GM12878 (cell line): ENCODE results near the gene MMP14. TPM values are rescaled to one million over a fixed set of nuclear protein-coding genes. Genes with fewer than 3 reads are reported as not detected.

Source experiments
- ATAC-seq: fragments of 200-7000 bp; cut with Tn5 transposase; 3 replicates; pipeline ENCODE4 v1.9.1; 2020; ENCODE audit warnings: mild to moderate bottlenecking, moderate library complexity
- BruUV-seq: library from RNA; stranded (reverse); fragments of 400-500 nt; replicated peaks from 2 replicates; lab custom pipeline; 2021; lab: Mats Ljungman, UMichigan
- CTCF ChIA-PET: fragments of 300-600 bp; sonication (Branson Sonifier 250); formaldehyde crosslinking; extraction: SDS; loops from one replicate; lab custom pipeline; 2021; ENCODE audit warnings: inconsistent platforms; lab: Yijun Ruan, JAX
- POLR2A ChIA-PET: fragments of 350-600 bp; formaldehyde crosslinking; extraction: SDS; loops from one replicate; lab custom pipeline; 2021; ENCODE audit warnings: inconsistent platforms; lab: Charles Lee
- RAD21 ChIA-PET: fragments of 300-600 bp; sonication (Branson Sonifier 250); formaldehyde crosslinking; loops from one replicate; lab custom pipeline; 2023; ENCODE audit warnings: antibody characterized with exemption; ENCODE audit not compliant: unreplicated experiment; lab: Charles Lee
- SMC1A ChIA-PET: fragments of 300-600 bp; sonication (Branson Sonifier 250); formaldehyde crosslinking; loops from one replicate; lab custom pipeline; 2023; ENCODE audit not compliant: unreplicated experiment, uncharacterized antibody; lab: Charles Lee
- DNase-seq: peaks from one replicate; pipeline ENCODE4 v3.0.0-alpha.2; 2011; ENCODE audit warnings: low read depth, low spot score
- FAIRE-seq: peaks from 3 replicates; lab custom pipeline; 2011; peaks lifted over from hg19 to GRCh38; lab: Jason Lieb, UNC
- H2AFZ ChIP-seq: 2 replicates; pipeline ENCODE4 v1.6.0; 2011; ENCODE audit warnings: low read depth, low read length, control low read depth; ENCODE audit not compliant: control insufficient read depth
- H3K27ac ChIP-seq: 2 replicates; pipeline ENCODE4 v1.5.1; 2011; ENCODE audit warnings: control low read depth; ENCODE audit not compliant: control insufficient read depth, insufficient read depth
- H3K27me3 ChIP-seq, 2 experiments: replicated peaks in 1 of 2; 2 replicates each; pipeline versions ENCODE4 v1.6.0 to v1.6.1; 2011; ENCODE audit warnings: low read length in 1 of 2; ENCODE audit not compliant: control insufficient read depth in 2 of 2, insufficient read depth in 2 of 2
- H3K36me3 ChIP-seq, 2 experiments: 2 replicates each; pipeline ENCODE4 v1.5.1; 2011; ENCODE audit warnings: low read length in 1 of 2; ENCODE audit not compliant: control insufficient read depth in 2 of 2, insufficient read depth in 2 of 2
- H3K4me1 ChIP-seq: 2 replicates; pipeline ENCODE4 v1.6.1; 2011; ENCODE audit warnings: mild to moderate bottlenecking, low read length, moderate library complexity, mixed read lengths; ENCODE audit not compliant: control insufficient read depth, insufficient read depth
- H3K4me2 ChIP-seq: 2 replicates; pipeline ENCODE4 v1.6.0; 2011; ENCODE audit warnings: control low read depth; ENCODE audit not compliant: control insufficient read depth, insufficient read depth
- H3K4me3 ChIP-seq: fragments of 200-600 bp; sonication (generic); 2 replicates; pipeline ENCODE4 v1.5.1; 2016
- H3K79me2 ChIP-seq: 2 replicates; pipeline ENCODE4 v1.6.0; 2011; ENCODE audit warnings: low read length; ENCODE audit not compliant: control insufficient read depth, insufficient read depth
- H3K9ac ChIP-seq: 2 replicates; pipeline ENCODE4 v1.8.0; 2011; ENCODE audit warnings: low read length, control low read depth, mixed read lengths; ENCODE audit not compliant: control insufficient read depth, insufficient read depth
- H3K9me3 ChIP-seq: replicated peaks from 3 replicates; pipeline ENCODE4 v1.5.1; 2011; ENCODE audit warnings: mild to moderate bottlenecking, low read length; ENCODE audit not compliant: control insufficient read depth, insufficient read depth
- H4K20me1 ChIP-seq: 2 replicates; pipeline ENCODE4 v1.6.0; 2011; ENCODE audit not compliant: control insufficient read depth, insufficient read depth
- CBX3 ChIP-seq: fragments of 200-600 bp; sonication (generic); IDR thresholded peaks from 2 replicates; pipeline ENCODE4 v1.6.1; 2016; ENCODE audit warnings: low read depth, borderline replicate concordance
- CBX5 ChIP-seq: sonication (generic); IDR thresholded peaks from 2 replicates; pipeline ENCODE4 v1.6.1; 2016; ENCODE audit warnings: low read depth, moderate library complexity, mild to moderate bottlenecking, inconsistent platforms
- CHD4 ChIP-seq: fragments of 200-600 bp; sonication (generic); IDR thresholded peaks from 2 replicates; pipeline ENCODE4 v1.6.1; 2016; ENCODE audit warnings: mild to moderate bottlenecking
- CREM ChIP-seq: IDR thresholded peaks from 2 replicates; pipeline ENCODE4 v1.6.1; 2014; ENCODE audit warnings: antibody characterized with exemption, low read depth
- EED ChIP-seq: sonication (generic); IDR thresholded peaks from 2 replicates; pipeline ENCODE4 v1.6.1; 2016; ENCODE audit warnings: antibody characterized with exemption, low read depth
- HDAC6 ChIP-seq: fragments of 200-600 bp; sonication (generic); IDR thresholded peaks from one replicate; pipeline ENCODE4 v1.8.0; 2017; ENCODE audit warnings: antibody characterized with exemption; ENCODE audit not compliant: unreplicated experiment
- IKZF1 ChIP-seq: fragments of 450-650 bp; conservative IDR thresholded peaks from 2 replicates; pipeline ENCODE4 v1.6.1; 2017; ENCODE audit warnings: antibody characterized with exemption, mild to moderate bottlenecking
- NFIC ChIP-seq: IDR thresholded peaks from 2 replicates; pipeline ENCODE4 v1.6.1; 2012; ENCODE audit warnings: low read depth, mild to moderate bottlenecking, inconsistent platforms, low read length, moderate library complexity
- PAX5 ChIP-seq: IDR thresholded peaks from 2 replicates; pipeline ENCODE4 v1.6.1; 2011; ENCODE audit warnings: low read depth, low read length, borderline replicate concordance
- RAD51 ChIP-seq: fragments of 450-650 bp; IDR thresholded peaks from 2 replicates; pipeline ENCODE4 v1.6.1; 2016; ENCODE audit warnings: moderate library complexity, mild to moderate bottlenecking, inconsistent platforms
- RCOR1 ChIP-seq: conservative IDR thresholded peaks from 2 replicates; pipeline ENCODE4 v1.6.1; 2012; ENCODE audit warnings: low read depth, low read length, improper control_type of control experiment
- RUNX3 ChIP-seq: IDR thresholded peaks from 2 replicates; pipeline ENCODE4 v1.6.1; 2012; ENCODE audit warnings: low read length, inconsistent platforms
- SUPT20H ChIP-seq: IDR thresholded peaks from 2 replicates; pipeline ENCODE4 v1.6.1; 2011; ENCODE audit warnings: low read depth, mild to moderate bottlenecking, low read length, moderate library complexity, borderline replicate concordance; ENCODE audit not compliant: control insufficient read depth
- ZZZ3 ChIP-seq: IDR thresholded peaks from 2 replicates; pipeline ENCODE4 v1.6.1; 2011; ENCODE audit warnings: low read depth; ENCODE audit not compliant: control insufficient read depth, insufficient read length
- WGBS: methylation state at CpG from one replicate; pipeline ENCODE4 v1.1.6; 2016; ENCODE audit warnings: low lambda C conversion rate; ENCODE audit not compliant: insufficient replicate concordance, insufficient coverage; ENCODE audit errors: missing lambda C conversion rate; 5-methylcytosine and 5-hydroxymethylcytosine counted together
- in situ Hi-C: fragments of 300-500 bp; cut with MboI; formaldehyde crosslinking; loops from 9 replicates; pipeline ENCODE4 v1.14.3; 2018; ENCODE audit warnings: mixed read lengths
- intact Hi-C: fragments of 100-400 bp; cut with micrococcal nuclease; formaldehyde crosslinking; loops from one replicate; pipeline ENCODE4 v1.14.2; 2022; ENCODE audit not compliant: unreplicated experiment
- polyA plus RNA-seq, 11 experiments: library from polyadenylated mRNA; depleted of rRNA in 4 of 11; unstranded in 6 of 11; stranded (reverse) in 5 of 11; fragments of >200 nt; fragmentation: Nextera tagmentation in 4 of 11; fragmentation: Illumina TruSeq in 1 of 11; extraction: Ambion mirVana in 4 of 11; extraction: Trizol in 1 of 11; gene quantifications; 1 replicate in 1 of 11; 2 replicates in 10 of 11; pipeline versions ENCODE4 v1.2.1 to v1.2.3, GENCODE V29; 2011 to 2016; ENCODE audit warnings: inconsistent platforms in 2 of 11, missing spikeins in 2 of 11, low read depth in 1 of 11
- total RNA-seq, 4 experiments: library from RNA; depleted of rRNA in 3 of 4; stranded (reverse); fragments of >200 nt in 3 of 4; fragmentation: Illumina TruSeq in 1 of 4; extraction: Trizol in 1 of 4; gene quantifications; 2 replicates each; pipeline versions ENCODE4 v1.2.1 to v1.2.3, GENCODE V29; 2013 to 2021
- TF ChIP-seq, protein P1 (sequence below): IDR thresholded peaks from 2 replicates; pipeline ENCODE4 v1.6.1; 2011; ENCODE audit warnings: low read depth, low read length, improper control_type of control experiment, borderline replicate concordance
- TF ChIP-seq, protein P2 (sequence below): fragments of 450-650 bp; IDR thresholded peaks from 2 replicates; pipeline ENCODE4 v1.6.1; 2016; ENCODE audit warnings: mild to moderate bottlenecking
- TF ChIP-seq, protein P3 (sequence below): IDR thresholded peaks from 2 replicates; pipeline ENCODE4 v1.6.1; 2012; ENCODE audit warnings: low read depth, low read length, improper control_type of control experiment
- TF ChIP-seq, protein P4 (sequence below): IDR thresholded peaks from 2 replicates; pipeline ENCODE4 v1.6.1; 2012; ENCODE audit warnings: low read depth, low read length, improper control_type of control experiment

The MMP14 gene
- total and polyA plus RNA-seq, 10 of the 15 experiments (the other 5 are each of a cell fraction or from before 2014, with no cell fraction given), result 0.31 to 1.9 (median 0.70) TPM; not detected in 2

DNA sequence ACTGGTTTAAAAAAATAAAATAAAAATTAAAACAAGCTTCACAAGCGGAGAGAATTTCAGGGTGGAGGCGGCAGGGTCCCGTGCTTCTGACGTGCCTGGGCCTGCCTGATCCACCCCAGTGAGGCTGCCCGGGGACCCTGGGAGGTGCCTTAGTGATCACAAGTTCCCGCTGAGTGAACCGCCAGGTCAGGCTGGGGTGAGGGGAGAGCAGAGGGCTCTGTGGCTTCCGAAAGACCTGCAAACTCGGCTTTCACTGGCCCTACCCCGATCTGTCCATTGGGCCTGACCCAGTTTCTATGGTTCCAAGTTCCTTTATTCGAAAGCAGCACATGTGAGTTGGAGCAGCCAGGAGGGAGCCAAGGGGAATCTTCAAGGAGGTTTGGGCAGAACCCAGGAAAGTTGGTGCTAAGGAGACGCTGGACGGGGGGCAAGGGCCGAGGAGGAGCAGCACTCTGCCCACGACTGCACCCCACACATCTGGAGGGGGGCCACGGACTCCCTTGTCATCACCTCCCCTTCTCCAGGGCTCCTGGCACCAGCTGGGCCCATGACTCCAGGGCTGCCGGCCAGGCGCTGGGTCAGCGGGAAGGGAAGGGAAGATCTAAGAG lies 12.9 kb downstream of the MMP14 start:
- no peaks in the 10 kb centered on the region for H3K27me3 ChIP-seq
- no peaks in the 10 kb centered on the region for H3K36me3 ChIP-seq
- no peak overlapping the region for H2AFZ ChIP-seq
- no peak for DNase-seq
- H3K9me3 ChIP-seq, result no peaks in the 10 kb centered on the region
- no peak for ATAC-seq
- peaks cover 18% of the 10 kb centered on the region for H3K4me1 ChIP-seq
- H4K20me1 ChIP-seq, result no peaks in the 10 kb centered on the region
- H3K9ac ChIP-seq, result no peak overlapping the region
- ChIA-PET POLR2A (no interaction called here), CTCF (interaction anchor here (0.5 to 10.0 kb wide), 9 partner anchors 20 to 458 kb away, joined by 3 to 324 read pairs (median 9); partner anchors contain the start of genes MRPL52 and SLC7A7), SMC1A (interaction anchor here (1.2 to 7.3 kb wide), 6 partner anchors 26 to 278 kb away, joined by 4 to 104 read pairs (median 28); partner anchors contain the start of gene OXA1L), RAD21 (interaction anchor here (0.8 to 9.4 kb wide), 5 partner anchors 11 to 279 kb away, joined by 4 to 130 read pairs (median 7); no protein-coding TSS in a partner anchor)
- H3K4me2 ChIP-seq, result no peak overlapping the region
- in situ Hi-C loops (loop anchor here (5.0 to 10.0 kb wide), 2 partner anchors 72 to 535 kb away; no protein-coding TSS in a partner anchor), intact Hi-C loops (no loop called here)
- TF ChIP-seq CBX5, result no peak
- TF ChIP-seq CHD4, result no peak
- TF ChIP-seq PAX5, result no peak
- TF ChIP-seq, protein P1, sequence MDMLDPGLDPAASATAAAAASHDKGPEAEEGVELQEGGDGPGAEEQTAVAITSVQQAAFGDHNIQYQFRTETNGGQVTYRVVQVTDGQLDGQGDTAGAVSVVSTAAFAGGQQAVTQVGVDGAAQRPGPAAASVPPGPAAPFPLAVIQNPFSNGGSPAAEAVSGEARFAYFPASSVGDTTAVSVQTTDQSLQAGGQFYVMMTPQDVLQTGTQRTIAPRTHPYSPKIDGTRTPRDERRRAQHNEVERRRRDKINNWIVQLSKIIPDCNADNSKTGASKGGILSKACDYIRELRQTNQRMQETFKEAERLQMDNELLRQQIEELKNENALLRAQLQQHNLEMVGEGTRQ, result no peak
- TF ChIP-seq ZZZ3, result no peak
- TF ChIP-seq RCOR1, result no peak
- TF ChIP-seq, protein P2, sequence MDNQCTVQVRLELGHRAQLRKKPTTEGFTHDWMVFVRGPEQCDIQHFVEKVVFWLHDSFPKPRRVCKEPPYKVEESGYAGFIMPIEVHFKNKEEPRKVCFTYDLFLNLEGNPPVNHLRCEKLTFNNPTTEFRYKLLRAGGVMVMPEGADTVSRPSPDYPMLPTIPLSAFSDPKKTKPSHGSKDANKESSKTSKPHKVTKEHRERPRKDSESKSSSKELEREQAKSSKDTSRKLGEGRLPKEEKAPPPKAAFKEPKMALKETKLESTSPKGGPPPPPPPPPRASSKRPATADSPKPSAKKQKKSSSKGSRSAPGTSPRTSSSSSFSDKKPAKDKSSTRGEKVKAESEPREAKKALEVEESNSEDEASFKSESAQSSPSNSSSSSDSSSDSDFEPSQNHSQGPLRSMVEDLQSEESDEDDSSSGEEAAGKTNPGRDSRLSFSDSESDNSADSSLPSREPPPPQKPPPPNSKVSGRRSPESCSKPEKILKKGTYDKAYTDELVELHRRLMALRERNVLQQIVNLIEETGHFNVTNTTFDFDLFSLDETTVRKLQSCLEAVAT, result no peak
- TF ChIP-seq HDAC6, result no peak
- TF ChIP-seq IKZF1, result no peak
- no peak for TF ChIP-seq RUNX3
- TF ChIP-seq NFIC, result no peak
- no peak for TF ChIP-seq CBX3
- no peak for TF ChIP-seq EED
- TF ChIP-seq RAD51, result no peak
- TF ChIP-seq, protein P3, sequence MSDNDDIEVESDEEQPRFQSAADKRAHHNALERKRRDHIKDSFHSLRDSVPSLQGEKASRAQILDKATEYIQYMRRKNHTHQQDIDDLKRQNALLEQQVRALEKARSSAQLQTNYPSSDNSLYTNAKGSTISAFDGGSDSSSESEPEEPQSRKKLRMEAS, result no peak
- TF ChIP-seq, protein P4, sequence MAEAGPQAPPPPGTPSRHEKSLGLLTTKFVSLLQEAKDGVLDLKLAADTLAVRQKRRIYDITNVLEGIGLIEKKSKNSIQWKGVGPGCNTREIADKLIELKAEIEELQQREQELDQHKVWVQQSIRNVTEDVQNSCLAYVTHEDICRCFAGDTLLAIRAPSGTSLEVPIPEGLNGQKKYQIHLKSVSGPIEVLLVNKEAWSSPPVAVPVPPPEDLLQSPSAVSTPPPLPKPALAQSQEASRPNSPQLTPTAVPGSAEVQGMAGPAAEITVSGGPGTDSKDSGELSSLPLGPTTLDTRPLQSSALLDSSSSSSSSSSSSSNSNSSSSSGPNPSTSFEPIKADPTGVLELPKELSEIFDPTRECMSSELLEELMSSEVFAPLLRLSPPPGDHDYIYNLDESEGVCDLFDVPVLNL, result no peak
- TF ChIP-seq CREM, result no peak
- TF ChIP-seq SUPT20H, result no peak
- no peak for FAIRE-seq
- H3K4me3 ChIP-seq, result no peak overlapping the region
- no peaks in the 10 kb centered on the region for H3K79me2 ChIP-seq
- H3K27ac ChIP-seq, result no peak overlapping the region
- WGBS, result 81% methylated on average over 19 of the region's 19 CpGs
- no TSS peak for BruUV-seq
